Activated T-helper 2 cell treated with anti-CD3 and anti-CD28 coated beads, Interferon-gamma antibody, Interleukin-2, Interleukin-4, amounts not matched to agents 10 μg/mL and 5 μg/mL and 100 μg/mL, durations not matched to agents 14 hours and 24 hours and 36 hours (primary cell): ENCODE results near the gene FGFR3. TPM values are rescaled to one million over a fixed set of nuclear protein-coding genes. Genes with fewer than 3 reads are reported as not detected.

Experiments
- DNase-seq: peaks from one replicate; pipeline ENCODE4 v3.0.0; 2021; ENCODE audit warnings: low spot score
- H3K27ac Mint-ChIP-seq: one replicate; pipeline ENCODE4 v1.8.0; 2021; ENCODE audit warnings: mixed read lengths
- H3K27me3 Mint-ChIP-seq: one replicate; pipeline ENCODE4 v1.8.0; 2021; ENCODE audit warnings: low read depth, mixed read lengths
- H3K36me3 Mint-ChIP-seq: one replicate; pipeline ENCODE4 v1.8.0; 2021; ENCODE audit warnings: low read depth, mixed read lengths
- H3K4me1 Mint-ChIP-seq: one replicate; pipeline ENCODE4 v1.8.0; 2021; ENCODE audit warnings: low read depth, mixed read lengths
- H3K4me3 Mint-ChIP-seq: one replicate; pipeline ENCODE4 v1.8.0; 2021; ENCODE audit warnings: low read depth, mild to moderate bottlenecking, moderate library complexity, mixed read lengths
- H3K9me3 Mint-ChIP-seq: one replicate; pipeline ENCODE4 v1.8.0; 2021; ENCODE audit warnings: mixed read lengths
- intact Hi-C: fragments of 100-400 bp; cut with micrococcal nuclease; formaldehyde crosslinking; loops from one replicate; pipeline ENCODE4 v1.15.1; 2023
- total RNA-seq: library from RNA; stranded (reverse); gene quantifications from 2 replicates; pipeline ENCODE4 v1.2.3, GENCODE V29; 2022

FGFR3 gene
- total RNA-seq, 1 donor from 2014 or later = 0.80 TPM

DNA sequence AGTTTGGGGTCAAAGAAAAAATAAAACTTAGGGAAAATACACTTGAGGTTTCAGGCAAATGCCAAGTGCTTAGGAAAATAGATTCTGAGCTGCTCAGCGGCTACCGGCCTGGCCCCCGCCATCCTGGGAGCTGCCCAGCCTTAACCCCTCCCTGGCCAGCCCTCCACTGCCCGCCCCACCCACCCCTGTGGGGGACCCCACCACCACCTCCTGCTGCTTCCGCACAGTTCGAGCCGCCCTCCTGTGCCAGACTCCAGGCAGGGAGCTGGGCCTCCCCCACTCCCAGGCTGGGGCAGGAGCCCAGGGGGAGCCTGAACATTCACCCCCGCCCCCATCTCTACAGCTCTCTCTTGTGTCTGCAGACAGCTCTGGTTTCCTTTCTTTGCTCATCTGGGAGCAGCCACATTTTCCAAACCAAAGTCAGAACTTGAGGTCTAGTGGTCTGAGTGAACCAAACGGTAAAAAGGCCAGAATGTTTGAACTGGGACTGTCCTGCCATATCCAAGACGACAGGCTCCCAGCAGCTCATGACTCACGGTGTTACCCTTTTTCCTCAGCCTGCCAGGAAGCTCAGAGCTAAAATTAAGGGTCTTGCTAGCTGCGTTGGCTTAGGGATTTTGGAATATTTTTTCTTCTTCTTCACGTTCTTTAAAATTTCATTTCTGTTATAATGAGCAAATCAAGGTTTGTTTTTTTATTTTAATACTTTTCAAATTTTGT is 4.7 kb upstream of the FGFR3 start:
- Mint-ChIP-seq H3K9me3 (no peaks in the 10 kb centered on the region), H3K4me3 (no peak overlapping the region), H3K27me3 (peaks cover 7% of the 10 kb centered on the region), H3K27ac (no peak overlapping the region), H3K4me1 (no peaks in the 10 kb centered on the region), H3K36me3 (no peaks in the 10 kb centered on the region)
- DNase-seq = no peak
- intact Hi-C loops = no loop called here

DNA sequence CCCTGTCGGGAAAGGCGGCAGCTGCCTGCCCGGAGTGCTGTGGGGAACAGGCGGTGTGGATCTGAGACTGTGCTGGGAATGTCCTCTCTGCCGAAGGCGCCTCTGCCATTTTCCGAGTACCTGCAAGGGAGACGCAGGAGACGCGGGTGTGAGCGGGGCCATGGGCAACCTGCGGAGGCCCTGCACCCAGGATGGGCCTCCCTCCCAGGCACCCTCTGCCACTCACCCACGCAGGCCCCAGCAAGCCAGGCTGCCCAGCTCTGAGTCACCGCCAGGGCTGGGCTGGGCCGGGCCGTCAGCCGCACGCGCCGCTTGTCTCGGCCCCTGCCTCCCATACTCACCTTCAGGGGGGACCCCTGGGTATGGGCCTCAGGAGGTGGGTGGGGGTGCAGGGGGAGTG is 3.5 kb upstream of the FGFR3 start:
- Mint-ChIP-seq H3K9me3 (no peaks in the 10 kb centered on the region), H3K27ac (no peak overlapping the region)
- intact Hi-C loops = no loop called here

DNA sequence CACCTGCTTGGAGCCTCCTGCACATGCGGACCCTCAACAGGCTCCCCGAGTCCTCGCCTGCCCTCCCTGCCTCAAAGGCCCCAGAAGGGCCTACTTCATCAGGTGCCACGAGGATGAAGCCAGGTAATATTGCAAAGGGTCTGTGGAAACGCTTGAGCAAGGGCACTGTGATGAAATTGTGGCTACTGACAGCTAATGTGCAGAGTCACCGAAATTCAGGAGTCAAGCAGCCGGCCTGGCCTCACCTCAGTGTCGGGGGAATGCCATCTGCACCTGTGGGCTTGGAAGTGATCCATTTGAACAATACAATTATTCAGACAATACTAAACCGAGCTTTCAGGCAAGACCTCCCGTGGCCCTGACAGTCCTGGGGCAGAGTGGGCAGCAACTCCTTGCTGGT is 3.1 kb upstream of the FGFR3 start:
- H3K27me3 Mint-ChIP-seq = peaks cover 7% of the 10 kb centered on the region
- no peak overlapping the region for H3K27ac Mint-ChIP-seq
- no peaks in the 10 kb centered on the region for H3K36me3 Mint-ChIP-seq
- intact Hi-C loops = no loop called here
- no peaks in the 10 kb centered on the region for H3K4me1 Mint-ChIP-seq
- H3K9me3 Mint-ChIP-seq = no peaks in the 10 kb centered on the region
- no peak overlapping the region for H3K4me3 Mint-ChIP-seq
- DNase-seq = no peak

More for the DNA sequence above, 3.5 kb upstream of the FGFR3 start:
- Mint-ChIP-seq H3K36me3 (no peaks in the 10 kb centered on the region), H3K4me1 (no peaks in the 10 kb centered on the region), H3K4me3 (no peak overlapping the region), H3K27me3 (peaks cover 7% of the 10 kb centered on the region)
- DNase-seq = no peak

DNA sequence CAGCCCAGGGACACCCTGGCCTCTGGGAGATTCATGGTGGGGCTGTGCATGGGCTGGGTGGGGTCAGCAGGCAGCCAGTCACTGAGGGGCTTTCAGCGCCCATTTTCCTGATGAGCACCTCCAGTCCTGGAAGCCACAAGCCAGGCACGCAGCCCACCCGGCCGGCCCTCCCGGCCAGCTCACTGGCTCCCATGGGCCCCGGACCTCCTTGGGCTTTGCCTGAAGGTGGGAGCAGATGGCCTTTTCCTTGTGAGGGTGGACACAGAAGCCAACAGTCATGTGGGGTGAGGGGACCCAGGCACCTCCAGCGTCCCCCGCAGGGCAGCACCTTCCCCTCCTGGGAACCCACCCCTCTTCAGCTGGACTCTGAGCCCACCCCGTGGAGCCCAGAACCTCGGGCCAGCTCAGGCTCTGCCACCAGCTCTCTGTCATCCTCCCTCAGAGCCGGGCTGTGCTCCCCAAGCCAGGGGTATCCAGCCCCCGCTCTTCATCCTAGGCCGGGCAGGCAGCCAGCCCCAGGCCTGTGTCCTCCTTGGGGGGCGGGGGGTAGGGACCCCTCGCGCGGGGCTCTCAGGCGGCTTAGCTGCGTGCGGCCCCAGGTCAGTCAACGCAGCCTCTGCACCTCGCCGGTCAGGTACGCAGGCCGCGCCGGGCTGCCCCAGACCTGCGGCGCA is 798 bp upstream of the FGFR3 start:
- Mint-ChIP-seq H3K27me3 (peaks cover 18% of the 10 kb centered on the region), H3K4me3 (peak overlapping the region; percentile 17), H3K36me3 (no peaks in the 10 kb centered on the region), H3K27ac (no peak overlapping the region), H3K9me3 (no peaks in the 10 kb centered on the region), H3K4me1 (no peaks in the 10 kb centered on the region)
- intact Hi-C loops = no loop called here
- no peak for DNase-seq

DNA sequence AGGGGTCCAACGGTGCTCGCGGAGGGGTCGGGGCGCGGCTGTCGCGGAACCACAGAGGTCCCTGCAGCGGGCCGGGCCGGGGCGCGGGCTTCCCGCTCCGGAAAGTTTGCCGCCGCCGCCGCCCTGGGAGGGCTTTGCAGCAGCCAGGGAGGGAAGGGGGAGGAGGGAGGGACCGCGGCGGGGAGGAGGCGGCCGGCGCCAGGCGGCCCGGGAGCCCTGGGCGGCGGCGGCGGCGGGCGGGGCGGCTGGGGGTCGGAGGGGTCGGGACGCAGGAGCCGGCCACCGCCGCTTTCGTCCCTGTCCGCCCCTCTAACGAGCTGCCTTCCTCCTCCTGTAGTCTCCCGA is 375 bp downstream of the FGFR3 start:
- peak; percentile 38 for DNase-seq

DNA sequence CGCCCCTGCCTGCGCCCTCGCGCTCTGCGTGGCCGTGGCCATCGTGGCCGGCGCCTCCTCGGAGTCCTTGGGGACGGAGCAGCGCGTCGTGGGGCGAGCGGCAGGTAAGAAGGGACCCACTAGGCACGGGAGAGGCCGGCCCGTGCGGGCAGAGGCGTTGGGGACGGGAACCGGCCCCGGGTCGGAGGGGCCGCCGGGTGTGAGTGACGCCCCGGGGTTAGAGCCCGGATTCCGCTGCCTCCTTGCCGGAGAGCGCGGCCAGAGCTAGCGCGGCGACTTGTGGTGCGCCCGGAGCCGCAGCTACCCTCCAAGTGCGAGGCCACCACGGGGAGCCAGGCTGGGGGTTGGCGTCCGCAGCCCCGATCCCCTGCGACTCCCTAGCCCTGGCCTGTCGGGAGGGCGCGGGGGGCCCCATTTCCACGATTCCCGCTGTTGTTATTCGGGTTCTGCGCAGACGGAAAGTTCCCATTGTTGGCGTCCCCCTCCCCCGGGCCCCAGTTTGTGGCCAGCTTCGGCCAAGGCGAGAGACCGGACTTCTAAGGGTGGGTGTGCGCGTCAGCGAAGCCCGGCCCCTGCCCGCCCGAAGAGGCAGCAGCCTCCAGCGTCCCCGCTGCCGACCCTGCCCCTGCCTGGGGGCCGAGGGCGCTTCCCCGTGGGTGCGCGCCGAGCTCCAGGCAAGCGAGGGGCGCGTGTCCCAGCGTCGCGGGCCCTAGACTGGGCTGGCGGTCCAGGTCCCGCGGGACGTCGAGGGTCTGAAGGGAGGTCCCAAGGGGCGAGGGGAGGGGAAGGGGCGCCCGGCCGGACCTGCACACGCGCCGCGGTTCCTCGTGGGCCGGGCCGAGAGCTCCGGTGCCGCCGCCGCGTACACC is 1.1 kb downstream of the FGFR3 start:
- Mint-ChIP-seq H3K27me3 (peaks cover 18% of the 10 kb centered on the region), H3K27ac (no peak overlapping the region), H3K4me1 (no peaks in the 10 kb centered on the region), H3K9me3 (no peaks in the 10 kb centered on the region), H3K36me3 (no peaks in the 10 kb centered on the region), H3K4me3 (no peak overlapping the region)
- intact Hi-C loops = no loop called here
- no peak for DNase-seq

More for the DNA sequence above, 375 bp downstream of the FGFR3 start:
- peaks cover 18% of the 10 kb centered on the region for H3K27me3 Mint-ChIP-seq
- H3K27ac Mint-ChIP-seq = no peak overlapping the region
- no peaks in the 10 kb centered on the region for H3K36me3 Mint-ChIP-seq
- H3K4me3 Mint-ChIP-seq = no peak overlapping the region
- intact Hi-C loops = no loop called here
- no peaks in the 10 kb centered on the region for H3K9me3 Mint-ChIP-seq
- no peaks in the 10 kb centered on the region for H3K4me1 Mint-ChIP-seq

DNA sequence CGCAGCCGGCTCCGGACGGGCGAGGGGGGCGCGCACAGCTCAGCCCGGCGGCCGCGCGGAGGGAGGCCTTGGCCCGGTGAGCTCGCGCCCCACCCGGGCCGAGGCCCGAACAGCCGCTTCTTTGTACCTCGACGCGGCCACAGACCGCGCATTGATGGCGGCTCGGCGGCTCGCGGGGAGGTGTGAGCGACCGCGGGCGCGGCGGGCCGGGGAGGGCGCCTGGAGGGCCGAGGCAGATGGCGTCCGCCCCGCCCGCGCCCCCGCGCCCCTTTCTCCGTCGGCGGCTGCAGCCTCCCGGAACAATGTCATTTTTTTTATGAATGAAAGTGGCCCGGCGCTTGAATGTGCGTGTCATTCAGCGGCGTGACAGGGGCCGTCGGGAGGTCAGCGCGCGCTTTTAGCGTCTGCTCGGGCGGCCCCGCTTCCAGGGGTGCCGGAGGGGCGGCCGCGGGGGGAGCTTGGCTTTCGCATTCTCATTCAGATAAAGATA is 1.8 kb downstream of the FGFR3 start:
- no peak for DNase-seq
- Mint-ChIP-seq H3K9me3 (no peaks in the 10 kb centered on the region), H3K27ac (no peak overlapping the region), H3K27me3 (peaks cover 18% of the 10 kb centered on the region), H3K4me1 (no peaks in the 10 kb centered on the region), H3K36me3 (no peaks in the 10 kb centered on the region), H3K4me3 (no peak overlapping the region)
- intact Hi-C loops = no loop called here

DNA sequence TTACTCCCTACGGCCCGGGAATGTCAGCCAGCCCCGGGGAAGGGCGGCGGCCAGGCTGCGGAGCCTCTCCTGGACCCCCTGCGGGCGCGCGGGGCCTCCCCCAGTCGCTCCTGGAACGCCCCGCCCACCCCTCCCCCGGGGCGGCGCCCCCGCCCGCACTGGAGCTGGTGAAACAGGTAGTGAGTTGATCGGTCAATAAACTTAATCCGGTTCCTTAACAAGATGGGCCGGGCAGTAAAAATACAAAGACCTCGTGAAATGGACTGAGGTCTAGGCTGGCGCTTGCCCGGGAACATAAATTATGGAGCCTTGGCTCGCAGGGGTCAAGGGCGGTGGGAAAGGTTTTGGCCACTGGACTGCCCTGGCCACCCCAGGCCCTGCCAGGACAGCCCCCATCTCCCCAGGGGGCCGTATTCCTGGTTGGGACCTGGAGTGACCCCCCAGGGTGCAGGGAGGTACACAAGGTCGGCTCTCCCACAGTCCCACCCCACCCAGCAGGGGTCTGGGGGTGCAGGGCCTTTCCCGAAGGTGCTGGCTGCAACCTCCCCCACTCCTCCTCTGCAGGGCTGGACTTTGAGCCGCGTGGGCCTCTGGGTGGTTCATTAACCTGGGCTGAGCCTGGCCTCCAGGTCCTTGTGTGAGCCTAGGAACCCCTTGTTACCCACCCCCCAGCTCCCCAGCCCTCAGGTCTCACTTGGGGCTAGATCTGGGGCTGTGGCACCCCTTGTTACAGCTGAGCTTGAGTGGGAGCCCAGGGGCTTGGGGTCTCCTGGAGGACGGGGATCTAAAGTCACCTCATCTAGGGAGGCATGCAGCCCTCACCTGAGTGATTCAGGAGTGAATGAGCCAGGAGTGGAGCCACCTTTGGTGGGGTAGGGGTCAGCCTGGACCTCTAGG is 2.5 kb downstream of the FGFR3 start:
- Mint-ChIP-seq H3K27me3 (peaks cover 17% of the 10 kb centered on the region), H3K27ac (no peak overlapping the region), H3K4me3 (no peak overlapping the region), H3K9me3 (no peaks in the 10 kb centered on the region), H3K4me1 (no peaks in the 10 kb centered on the region), H3K36me3 (no peaks in the 10 kb centered on the region)
- intact Hi-C loops = no loop called here
- no peak for DNase-seq

DNA sequence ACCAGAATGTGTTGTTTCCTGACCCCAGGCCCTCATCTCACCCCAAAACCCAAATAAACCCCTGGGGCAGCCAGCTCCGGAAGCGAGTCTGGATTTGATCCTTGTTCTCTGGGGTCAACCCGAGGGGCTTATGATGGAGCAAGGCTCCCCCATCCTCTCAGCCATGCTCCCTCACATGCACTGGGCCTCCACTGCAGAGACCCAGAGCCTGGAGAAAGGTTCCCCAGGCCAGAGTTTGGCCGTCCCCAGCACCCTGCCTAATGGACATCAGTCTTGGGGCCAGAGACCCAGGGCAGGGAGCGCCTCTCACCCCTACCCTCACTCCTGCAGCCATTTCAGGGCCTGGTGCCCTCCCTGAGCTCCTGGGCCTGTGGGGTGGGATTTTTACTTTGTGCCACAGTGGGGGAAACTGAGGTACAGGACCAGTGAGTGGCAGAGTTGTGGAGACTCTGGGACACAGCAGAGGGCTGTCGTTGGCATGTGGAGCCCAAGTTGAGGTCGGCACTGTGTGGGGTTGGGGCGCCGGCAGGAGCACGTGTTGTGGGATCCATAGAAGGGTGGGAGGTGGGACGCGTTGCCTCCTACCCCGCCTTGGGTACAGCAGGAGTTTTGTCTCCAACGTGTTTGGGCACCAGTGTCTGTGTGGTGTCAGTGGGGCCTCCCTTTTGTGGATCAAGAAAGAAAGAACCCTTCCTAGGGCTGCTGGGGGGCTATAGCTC is 3.6 kb downstream of the FGFR3 start:
- no peak for DNase-seq
- H3K4me3 Mint-ChIP-seq = no peak overlapping the region
- no peaks in the 10 kb centered on the region for H3K9me3 Mint-ChIP-seq
- no peak overlapping the region for H3K27ac Mint-ChIP-seq
- H3K4me1 Mint-ChIP-seq = no peaks in the 10 kb centered on the region
- H3K27me3 Mint-ChIP-seq = peaks cover 12% of the 10 kb centered on the region
- H3K36me3 Mint-ChIP-seq = no peaks in the 10 kb centered on the region
- intact Hi-C loops = no loop called here

DNA sequence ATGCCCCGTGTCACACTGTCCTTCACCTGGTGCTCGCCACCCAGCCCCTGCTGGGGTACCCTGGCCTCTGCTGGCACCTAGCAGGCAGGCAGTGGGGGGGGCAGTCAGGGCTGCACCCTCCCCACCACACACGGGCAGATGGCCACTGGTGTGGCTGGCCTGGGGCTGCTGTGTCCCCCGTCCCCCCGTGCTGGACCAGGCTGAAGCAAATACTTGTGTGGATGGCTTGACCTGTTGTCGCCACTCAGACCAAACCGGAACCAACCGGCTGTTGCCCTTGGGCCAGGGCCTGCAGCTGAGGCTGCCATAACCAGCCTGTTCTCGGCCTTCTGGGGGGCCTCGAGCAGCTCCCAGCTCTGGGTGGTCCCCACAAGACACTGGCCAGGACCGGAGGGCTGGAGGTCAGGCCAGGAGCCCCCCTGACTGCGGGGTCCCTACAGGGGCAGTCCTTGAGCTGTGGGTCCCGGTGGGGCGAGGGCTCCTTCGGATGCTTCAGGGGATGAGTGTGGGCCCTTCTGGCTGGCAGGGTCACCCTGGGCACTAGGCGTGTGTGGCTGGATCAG is 4.3 kb downstream of the FGFR3 start:
- Mint-ChIP-seq H3K4me3 (no peak overlapping the region), H3K27ac (no peak overlapping the region), H3K27me3 (peaks cover 12% of the 10 kb centered on the region), H3K9me3 (no peaks in the 10 kb centered on the region), H3K36me3 (no peaks in the 10 kb centered on the region), H3K4me1 (no peaks in the 10 kb centered on the region)
- no peak for DNase-seq
- intact Hi-C loops = no loop called here

DNA sequence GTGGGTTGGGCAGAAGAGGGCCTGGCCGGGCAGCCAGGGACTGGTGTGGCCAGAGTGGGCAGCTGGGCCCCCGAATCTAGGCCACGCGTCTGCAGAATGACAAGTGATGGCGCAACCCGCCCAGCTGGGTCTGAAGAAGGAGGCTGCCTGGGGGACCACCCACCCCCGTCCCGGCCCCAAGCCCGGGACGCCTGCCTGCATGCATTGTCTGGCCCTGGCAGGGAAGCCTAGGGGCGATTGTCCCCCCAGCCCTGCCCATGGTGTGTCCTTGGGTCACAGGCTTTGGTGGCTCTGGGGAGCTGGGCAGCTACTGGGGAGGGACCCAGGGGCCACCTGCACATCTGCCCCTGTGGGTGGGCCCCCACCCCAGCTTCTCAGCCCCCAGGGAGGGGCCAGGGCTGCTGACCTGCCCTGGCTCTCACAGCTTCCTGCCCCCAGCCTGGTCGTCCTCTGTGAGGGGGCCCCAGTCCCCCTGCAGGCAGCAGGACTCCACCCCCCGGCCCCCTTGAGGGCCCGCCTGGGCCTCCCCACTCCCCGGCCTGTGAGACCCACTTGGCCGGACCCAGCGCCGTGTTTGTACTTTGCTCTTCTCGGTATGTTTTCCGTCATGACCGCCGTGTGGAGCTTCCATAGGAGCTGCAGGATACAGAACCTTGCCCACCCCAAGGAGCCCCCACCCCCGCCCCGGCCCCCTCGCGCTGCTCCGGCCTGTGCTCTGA is 4.9 kb downstream of the FGFR3 start:
- Mint-ChIP-seq H3K9me3 (no peaks in the 10 kb centered on the region), H3K4me1 (no peaks in the 10 kb centered on the region), H3K27ac (no peak overlapping the region), H3K36me3 (no peaks in the 10 kb centered on the region), H3K4me3 (no peak overlapping the region), H3K27me3 (peaks cover 12% of the 10 kb centered on the region)
- no peak for DNase-seq
- intact Hi-C loops = no loop called here
